Mammary epithelial cell (primary cell): Measurements from ENCODE around the gene TMEM154.

Experiments
- EZH2 ChIP-seq: IDR thresholded peaks from 2 replicates; pipeline ENCODE4 v1.6.1; 2012; ENCODE audit warnings: low read length, inconsistent platforms, borderline replicate concordance
- TF ChIP-seq, protein P1 (sequence below), 2 donors: IDR thresholded peaks in 1 of 2; conservative IDR thresholded peaks in 1 of 2; 2 replicates each; pipeline ENCODE4 v1.5.1; 2011 to 2012; ENCODE audit warnings: inconsistent platforms in 2 of 2, low read length in 2 of 2, mild to moderate bottlenecking in 2 of 2, control low read depth in 1 of 2, low read depth in 1 of 2; ENCODE audit not compliant: insufficient read depth in 1 of 2; ENCODE audit errors: extremely low read depth in 1 of 2

DNA sequence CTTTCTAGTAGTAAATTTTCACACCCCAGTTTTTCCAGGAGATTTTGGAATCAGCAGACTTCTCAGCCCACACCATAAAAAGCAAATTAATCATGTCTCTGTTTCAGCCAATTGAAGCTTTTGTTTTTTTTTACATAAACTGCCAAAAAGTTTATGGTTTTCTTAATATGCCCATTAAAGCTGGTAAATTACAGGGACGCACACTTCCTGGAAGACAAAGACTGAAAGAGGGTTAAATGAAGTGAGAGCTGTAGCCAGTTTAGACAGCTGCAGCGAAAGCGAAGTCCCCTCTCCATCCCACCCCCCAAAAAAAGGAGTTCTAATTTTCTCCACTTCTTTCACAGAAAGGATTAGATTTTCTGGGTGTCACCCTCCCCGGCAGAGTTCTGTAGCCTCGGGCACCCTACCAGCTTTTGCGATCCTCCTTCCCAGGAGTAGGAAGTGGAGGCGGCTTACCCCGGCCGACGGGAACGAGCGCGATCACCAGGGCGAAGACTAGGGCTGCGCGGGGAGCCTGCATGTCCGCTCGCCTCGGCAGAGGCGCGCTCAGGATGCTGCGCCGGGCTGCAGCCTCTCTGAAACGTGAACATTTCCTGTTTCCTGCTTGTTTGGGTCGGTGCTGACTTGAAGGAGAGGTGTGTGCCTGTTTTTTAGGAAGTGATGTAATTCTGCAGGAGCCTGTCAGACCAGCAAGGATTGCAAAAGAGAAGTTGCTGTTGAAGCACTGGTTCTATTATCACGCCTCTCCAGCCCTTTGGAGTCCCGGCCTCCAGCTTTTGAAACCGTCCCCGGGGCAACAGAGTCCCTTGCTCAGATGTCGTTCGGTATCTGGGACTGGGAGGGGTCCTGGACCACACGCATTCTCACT, at the start of gene TMEM154:
- TF ChIP-seq, protein P1, sequence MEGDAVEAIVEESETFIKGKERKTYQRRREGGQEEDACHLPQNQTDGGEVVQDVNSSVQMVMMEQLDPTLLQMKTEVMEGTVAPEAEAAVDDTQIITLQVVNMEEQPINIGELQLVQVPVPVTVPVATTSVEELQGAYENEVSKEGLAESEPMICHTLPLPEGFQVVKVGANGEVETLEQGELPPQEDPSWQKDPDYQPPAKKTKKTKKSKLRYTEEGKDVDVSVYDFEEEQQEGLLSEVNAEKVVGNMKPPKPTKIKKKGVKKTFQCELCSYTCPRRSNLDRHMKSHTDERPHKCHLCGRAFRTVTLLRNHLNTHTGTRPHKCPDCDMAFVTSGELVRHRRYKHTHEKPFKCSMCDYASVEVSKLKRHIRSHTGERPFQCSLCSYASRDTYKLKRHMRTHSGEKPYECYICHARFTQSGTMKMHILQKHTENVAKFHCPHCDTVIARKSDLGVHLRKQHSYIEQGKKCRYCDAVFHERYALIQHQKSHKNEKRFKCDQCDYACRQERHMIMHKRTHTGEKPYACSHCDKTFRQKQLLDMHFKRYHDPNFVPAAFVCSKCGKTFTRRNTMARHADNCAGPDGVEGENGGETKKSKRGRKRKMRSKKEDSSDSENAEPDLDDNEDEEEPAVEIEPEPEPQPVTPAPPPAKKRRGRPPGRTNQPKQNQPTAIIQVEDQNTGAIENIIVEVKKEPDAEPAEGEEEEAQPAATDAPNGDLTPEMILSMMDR (conservative IDR thresholded peaks at IDR 0.05 in 1 of 2, IDR thresholded peaks at IDR 0.05 in 1 of 2; ENCODE audit: extremely low read depth in 1 of 2, insufficient read depth in 1 of 2, low read depth in 1 of 2, low read length in 2 of 2) = no peak
- no peak for TF ChIP-seq EZH2
